Muscle layer of colon (tissue), 2 donors: ENCODE results near the gene COL7A1.

ENCODE experiments used
- H3K27ac ChIP-seq: one replicate; pipeline ENCODE4 v1.7.0; 2013; ENCODE audit warnings: low read depth, mild to moderate bottlenecking, low read length, moderate library complexity
- H3K27me3 ChIP-seq, 2 donors: one replicate each; pipeline ENCODE4 v1.7.0; 2013; ENCODE audit warnings: low read length in 2 of 2, mild to moderate bottlenecking in 2 of 2; ENCODE audit not compliant: insufficient read depth in 2 of 2, control insufficient read depth in 1 of 2
- H3K36me3 ChIP-seq: one replicate; pipeline ENCODE4 v1.7.0; 2013; ENCODE audit warnings: mild to moderate bottlenecking, low read length; ENCODE audit not compliant: insufficient read depth
- H3K4me1 ChIP-seq: one replicate; pipeline ENCODE4 v1.7.0; 2013; ENCODE audit warnings: mild to moderate bottlenecking, low read length; ENCODE audit not compliant: insufficient read depth
- H3K4me3 ChIP-seq, 2 donors: one replicate each; pipeline ENCODE4 v1.7.0; 2013; ENCODE audit warnings: low read length in 2 of 2, low read depth in 1 of 2, mild to moderate bottlenecking in 1 of 2, moderate library complexity in 1 of 2
- H3K9ac ChIP-seq: one replicate; pipeline ENCODE4 v1.7.0; 2013; ENCODE audit warnings: low read length
- H3K9me3 ChIP-seq: one replicate; pipeline ENCODE4 v1.7.0; 2013; ENCODE audit warnings: mild to moderate bottlenecking, low read length
- donor health status: abdominal sarcoma.
- donor health status: Adenocarcinoma of cecum.

The COL7A1 gene

DNA sequence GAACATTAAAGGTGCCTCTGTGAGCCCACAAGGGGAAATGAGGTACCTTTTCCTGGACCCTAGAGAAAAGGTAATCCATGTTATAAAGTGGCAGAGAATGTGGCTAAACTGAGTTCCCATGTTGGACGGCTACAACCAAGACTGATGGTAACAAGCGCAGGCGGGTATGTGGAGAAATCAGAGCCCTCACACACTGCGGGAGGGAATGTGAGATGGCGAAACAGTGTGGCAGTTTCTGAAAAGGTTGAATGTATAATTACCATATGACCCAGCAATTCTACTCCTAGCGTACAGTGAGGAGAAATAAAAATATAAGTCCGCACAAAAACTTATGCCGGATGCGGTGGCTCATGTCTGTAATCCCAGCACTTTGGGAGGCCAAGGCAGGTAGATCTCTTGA is 67.1 kb downstream of the COL7A1 start:
- no peak overlapping the region for H3K27ac ChIP-seq
- no peaks in the 10 kb centered on the region for H3K4me1 ChIP-seq
- no peaks in the 10 kb centered on the region for H3K9me3 ChIP-seq
- H3K4me3 ChIP-seq: no peak overlapping the region
- H3K9ac ChIP-seq: no peak overlapping the region
- no peaks in the 10 kb centered on the region for H3K27me3 ChIP-seq
- no peaks in the 10 kb centered on the region for H3K36me3 ChIP-seq

GRCh38 chr3:48524970-48525369 is 70.2 kb downstream of the COL7A1 start:
- Histone ChIP-seq H3K27me3 (no peaks in the 10 kb centered on the region), H3K9me3 (no peaks in the 10 kb centered on the region), H3K27ac (no peak overlapping the region), H3K9ac (no peak overlapping the region), H3K4me3 (no peak overlapping the region), H3K4me1 (no peaks in the 10 kb centered on the region), H3K36me3 (no peaks in the 10 kb centered on the region)

- no peak overlapping the region for H3K4me3 ChIP-seq
- H3K4me1 ChIP-seq: no peaks in the 10 kb centered on the region
- no peaks in the 10 kb centered on the region for H3K9me3 ChIP-seq
- H3K27ac ChIP-seq: no peak overlapping the region
- H3K36me3 ChIP-seq: no peaks in the 10 kb centered on the region
- no peak overlapping the region for H3K9ac ChIP-seq
- no peaks in the 10 kb centered on the region for H3K27me3 ChIP-seq
These were observed 73.5 kb downstream of the COL7A1 start for GRCh38 chr3:48521635-48522034.

DNA sequence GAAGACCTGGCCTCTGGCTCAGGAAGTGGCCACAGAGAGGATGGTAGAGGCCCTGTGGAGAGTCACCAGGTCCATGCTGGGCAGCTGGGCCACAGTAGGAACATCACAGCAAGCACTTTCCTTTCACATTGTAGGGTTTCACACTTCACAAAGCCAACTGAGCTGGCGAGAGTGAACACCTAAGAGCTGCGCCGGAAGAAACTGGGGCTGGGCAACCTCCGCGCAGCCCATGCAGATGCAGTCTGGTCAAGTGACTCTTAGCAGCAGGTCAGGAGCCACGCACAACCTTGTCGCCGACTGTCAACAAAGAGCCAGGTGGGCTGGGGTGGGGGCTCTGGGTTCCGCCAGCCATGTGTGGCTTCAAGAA is 75.9 kb downstream of the COL7A1 start:
- Histone ChIP-seq H3K27ac (no peak overlapping the region), H3K9ac (no peak overlapping the region), H3K27me3 (no peaks in the 10 kb centered on the region), H3K4me1 (no peaks in the 10 kb centered on the region), H3K4me3 (no peak overlapping the region), H3K9me3 (no peaks in the 10 kb centered on the region), H3K36me3 (no peaks in the 10 kb centered on the region)

GRCh38 chr3:48518638-48519276 is 76.4 kb downstream of the COL7A1 start:
- Histone ChIP-seq H3K36me3 (no peaks in the 10 kb centered on the region), H3K9ac (no peak overlapping the region), H3K4me1 (no peaks in the 10 kb centered on the region), H3K4me3 (no peak overlapping the region), H3K27ac (no peak overlapping the region), H3K9me3 (no peaks in the 10 kb centered on the region), H3K27me3 (no peaks in the 10 kb centered on the region)

GRCh38 chr3:48518069-48518468 is 77.1 kb downstream of the COL7A1 start:
- no peaks in the 10 kb centered on the region for H3K27me3 ChIP-seq
- no peaks in the 10 kb centered on the region for H3K36me3 ChIP-seq
- H3K4me3 ChIP-seq: no peak overlapping the region
- no peaks in the 10 kb centered on the region for H3K9me3 ChIP-seq
- H3K4me1 ChIP-seq: no peaks in the 10 kb centered on the region
- no peak overlapping the region for H3K27ac ChIP-seq
- no peak overlapping the region for H3K9ac ChIP-seq

DNA sequence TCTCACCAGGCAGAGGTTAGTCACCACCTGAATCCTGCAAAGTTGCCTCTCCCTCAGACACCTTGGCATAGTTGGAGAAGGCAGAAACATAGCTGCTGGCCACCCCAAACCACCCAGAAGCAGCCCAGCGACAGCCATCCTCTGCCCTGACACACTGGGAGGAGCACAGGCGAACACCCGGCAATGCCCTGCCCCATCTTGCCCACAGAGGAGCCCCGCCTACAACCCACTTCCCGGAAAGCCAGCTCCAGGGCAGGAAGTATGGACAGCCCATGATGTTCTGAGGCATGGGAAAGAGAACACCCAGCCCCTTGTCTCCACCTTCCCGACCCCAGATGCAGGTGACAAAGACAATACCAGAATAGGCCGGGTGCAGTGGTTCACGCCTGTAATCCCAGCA is 78.6 kb downstream of the COL7A1 start:
- Histone ChIP-seq H3K27ac (no peak overlapping the region), H3K4me3 (no peak overlapping the region), H3K4me1 (no peaks in the 10 kb centered on the region), H3K36me3 (no peaks in the 10 kb centered on the region), H3K9me3 (no peaks in the 10 kb centered on the region), H3K27me3 (no peaks in the 10 kb centered on the region), H3K9ac (no peak overlapping the region)

- H3K4me1 ChIP-seq: no peaks in the 10 kb centered on the region
- no peak overlapping the region for H3K9ac ChIP-seq
- H3K9me3 ChIP-seq: no peaks in the 10 kb centered on the region
- H3K36me3 ChIP-seq: no peaks in the 10 kb centered on the region
- no peak overlapping the region for H3K4me3 ChIP-seq
- H3K27ac ChIP-seq: no peak overlapping the region
- no peaks in the 10 kb centered on the region for H3K27me3 ChIP-seq
These were observed 80.5 kb downstream of the COL7A1 start for GRCh38 chr3:48514431-48515227.
